IMR-90 (cell line): Measurements from ENCODE around the gene BTD. TPM values are rescaled to one million over a fixed set of nuclear protein-coding genes. Genes with fewer than 3 reads are reported as not detected.
A peak's percentile ranks its signal among the peaks of the same experiment; 100 is the strongest.

Experiments used
- ATAC-seq: fragments of 200-7000 bp; cut with Tn5 transposase; 2 replicates; pipeline ENCODE4 v1.9.1; 2020; ENCODE audit warnings: low read depth, mild to moderate bottlenecking, moderate library complexity
- BruUV-seq: library from RNA; stranded (reverse); fragments of 400-500 nt; replicated peaks from 2 replicates; lab custom pipeline; 2021; lab: Mats Ljungman, UMichigan
- CTCF ChIA-PET: fragments of 300-600 bp; formaldehyde crosslinking; extraction: SDS; loops from one replicate; lab custom pipeline; 2021; ENCODE audit warnings: antibody characterized with exemption; lab: Yijun Ruan, JAX
- POLR2A ChIA-PET: fragments of 300-600 bp; sonication (Branson Sonifier 250); formaldehyde crosslinking; loops from one replicate; lab custom pipeline; 2022; ENCODE audit warnings: antibody characterized with exemption; ENCODE audit not compliant: unreplicated experiment; lab: Charles Lee
- DNase-seq: peaks from one replicate; pipeline ENCODE4 v3.0.0; 2013
- H2AFZ ChIP-seq: replicated peaks from 2 replicates; pipeline ENCODE3; 2013; ENCODE audit warnings: low read length, mild to moderate bottlenecking; ENCODE audit not compliant: poor library complexity
- H2AK5ac ChIP-seq: 2 replicates; pipeline ENCODE4 v1.6.1; 2013; ENCODE audit warnings: low read depth, low read length, inconsistent platforms
- H2AK9ac ChIP-seq: replicated peaks from 2 replicates; pipeline ENCODE3; 2013; ENCODE audit warnings: mild to moderate bottlenecking, low read depth, low read length, moderate library complexity; ENCODE audit not compliant: poor library complexity
- H2BK120ac ChIP-seq: 2 replicates; pipeline ENCODE4 v1.6.1; 2013; ENCODE audit warnings: low read depth, low read length, inconsistent platforms
- H2BK15ac ChIP-seq: 3 replicates; pipeline ENCODE4 v1.6.1; 2013; ENCODE audit warnings: low read depth, low read length, inconsistent platforms
- H2BK20ac ChIP-seq: 2 replicates; pipeline ENCODE4 v1.6.1; 2013; ENCODE audit warnings: low read depth, mild to moderate bottlenecking, inconsistent platforms, low read length, moderate library complexity
- H2BK5ac ChIP-seq: 2 replicates; pipeline ENCODE4 v1.6.1; 2013; ENCODE audit warnings: mild to moderate bottlenecking, low read depth, low read length, inconsistent platforms; ENCODE audit not compliant: poor library complexity, severe bottlenecking
- H3K14ac ChIP-seq: replicated peaks from 2 replicates; pipeline ENCODE4 v1.6.1; 2013; ENCODE audit warnings: low read depth, low read length, inconsistent platforms
- H3K18ac ChIP-seq: 2 replicates; pipeline ENCODE4 v1.6.1; 2013; ENCODE audit warnings: low read depth, low read length, control low read depth
- H3K23ac ChIP-seq: 2 replicates; pipeline ENCODE4 v1.6.1; 2013; ENCODE audit warnings: low read depth, low read length, inconsistent platforms
- H3K27ac ChIP-seq: 2 replicates; pipeline ENCODE4 v1.5.1; 2013; ENCODE audit warnings: mild to moderate bottlenecking, control low read depth, low read length; ENCODE audit not compliant: insufficient read depth
- H3K27me3 ChIP-seq: 2 replicates; pipeline ENCODE4 v1.6.1; 2013; ENCODE audit warnings: low read length; ENCODE audit not compliant: control insufficient read depth, insufficient read depth
- H3K36me3 ChIP-seq: 2 replicates; pipeline ENCODE4 v1.6.1; 2013; ENCODE audit warnings: low read length, mixed read lengths; ENCODE audit not compliant: control insufficient read depth, insufficient read depth
- H3K4ac ChIP-seq: 2 replicates; pipeline ENCODE4 v1.6.1; 2013; ENCODE audit warnings: low read depth, low read length, inconsistent platforms
- H3K4me1 ChIP-seq: 2 replicates; pipeline ENCODE4 v1.6.1; 2013; ENCODE audit warnings: low read length, mixed read lengths; ENCODE audit not compliant: control insufficient read depth, insufficient read depth
- H3K4me2 ChIP-seq: 2 replicates; pipeline ENCODE4 v1.6.1; 2013; ENCODE audit warnings: low read depth, mild to moderate bottlenecking, control low read depth, low read length, moderate library complexity
- H3K4me3 ChIP-seq: 2 replicates; pipeline ENCODE4 v1.5.1; 2013; ENCODE audit warnings: low read depth, mild to moderate bottlenecking, control low read depth, low read length, moderate library complexity; ENCODE audit not compliant: insufficient read depth
- H3K56ac ChIP-seq: 2 replicates; pipeline ENCODE4 v1.6.1; 2013; ENCODE audit warnings: low read length, inconsistent platforms; ENCODE audit not compliant: insufficient read depth; ENCODE audit errors: extremely low read depth
- H3K79me1 ChIP-seq, 2 experiments: 2 replicates each; pipeline ENCODE4 v1.6.1; 2013; ENCODE audit warnings: low read length in 2 of 2, inconsistent platforms in 1 of 2, low read depth in 1 of 2
- H3K9ac ChIP-seq: 2 replicates; pipeline ENCODE4 v1.6.1; 2013; ENCODE audit warnings: low read depth, low read length, control low read depth
- H3K9me1 ChIP-seq: 2 replicates; pipeline ENCODE4 v1.6.1; 2013; ENCODE audit warnings: low read length, inconsistent platforms; ENCODE audit not compliant: insufficient read depth
- H3K9me3 ChIP-seq: 2 replicates; pipeline ENCODE4 v1.6.1; 2013; ENCODE audit warnings: low read length; ENCODE audit not compliant: control insufficient read depth, insufficient read depth
- H4K20me1 ChIP-seq: 2 replicates; pipeline ENCODE4 v1.6.1; 2013; ENCODE audit warnings: low read length, inconsistent platforms; ENCODE audit not compliant: insufficient read depth
- H4K5ac ChIP-seq: 2 replicates; pipeline ENCODE4 v1.6.1; 2013; ENCODE audit warnings: mild to moderate bottlenecking, low read depth, low read length, control low read depth
- H4K8ac ChIP-seq, 2 experiments: 2 replicates each; pipeline ENCODE4 v1.6.1; 2013; ENCODE audit warnings: low read depth in 2 of 2, low read length in 2 of 2, control low read depth in 1 of 2, inconsistent platforms in 1 of 2
- H4K91ac ChIP-seq: 2 replicates; pipeline ENCODE4 v1.6.1; 2013; ENCODE audit warnings: low read depth, low read length, inconsistent platforms; ENCODE audit not compliant: insufficient read depth
- BHLHE40 ChIP-seq: fragments of 150-350 bp; IDR thresholded peaks from 2 replicates; pipeline ENCODE4 v1.6.1; 2016; ENCODE audit warnings: mild to moderate bottlenecking, low read depth, low read length
- CEBPB ChIP-seq: IDR thresholded peaks from 2 replicates; pipeline ENCODE4 v1.6.1; 2012; ENCODE audit warnings: low read depth, low read length, improper control_type of control experiment
- ELK1 ChIP-seq: fragments of 150-350 bp; IDR thresholded peaks from 2 replicates; pipeline ENCODE4 v1.6.1; 2016; ENCODE audit warnings: low read depth, mild to moderate bottlenecking, low read length, moderate library complexity, borderline replicate concordance
- MAZ ChIP-seq: IDR thresholded peaks from 2 replicates; pipeline ENCODE4 v1.6.1; 2012; ENCODE audit warnings: low read depth, mild to moderate bottlenecking, low read length, improper control_type of control experiment, moderate library complexity, borderline replicate concordance
- MXI1 ChIP-seq: IDR thresholded peaks from 2 replicates; pipeline ENCODE4 v1.6.1; 2012; ENCODE audit warnings: low read depth, mild to moderate bottlenecking, low read length, moderate library complexity, borderline replicate concordance
- RCOR1 ChIP-seq: IDR thresholded peaks from 2 replicates; pipeline ENCODE4 v1.6.1; 2012; ENCODE audit warnings: mild to moderate bottlenecking, low read length, improper control_type of control experiment; ENCODE audit not compliant: insufficient replicate concordance
- RFX5 ChIP-seq: IDR thresholded peaks from 2 replicates; pipeline ENCODE4 v1.8.0; 2012; ENCODE audit warnings: low read depth, mild to moderate bottlenecking, low read length, moderate library complexity
- WGBS, 2 experiments: methylation state at CpG; one replicate each; pipeline versions ENCODE4 v1.1.5 to v1.1.7; 2013; ENCODE audit warnings: missing lambda C conversion rate in 2 of 2; ENCODE audit not compliant: insufficient read length in 1 of 2; ENCODE audit errors: extremely low coverage in 2 of 2; 5-methylcytosine and 5-hydroxymethylcytosine counted together
- dilution Hi-C: fragments of 300-500 bp; cut with HindIII; formaldehyde crosslinking; loops from one replicate; pipeline ENCODE4 v1.14.3; 2018; ENCODE audit warnings: low sequenced_read_pairs; ENCODE audit not compliant: unreplicated experiment
- in situ Hi-C: fragments of 300-500 bp; cut with MboI; formaldehyde crosslinking; loops from 3 replicates; pipeline ENCODE4 v1.14.3; 2019; ENCODE audit warnings: low sequenced_read_pairs, inconsistent platforms, mixed read lengths
- intact Hi-C: fragments of 100-400 bp; cut with micrococcal nuclease; formaldehyde crosslinking; loops from 2 replicates; pipeline ENCODE4 v1.10.0; 2022
- polyA plus RNA-seq, 3 experiments: library from polyadenylated mRNA; depleted of rRNA; stranded (reverse); fragments of >200 nt; gene quantifications; 2 replicates each; pipeline ENCODE4 v1.2.3, GENCODE V29; 2012; ENCODE audit warnings: low replicate concordance in 1 of 3
- total RNA-seq: library from RNA; depleted of rRNA; stranded (reverse); fragments of >200 nt; gene quantifications from 2 replicates; pipeline ENCODE4 v1.2.3, GENCODE V29; 2012

The BTD gene
- total and polyA plus RNA-seq, 2 of the 4 experiments (the other 2 are of a cell fraction), result 14.8 to 21.1 TPM

GRCh38 chr3:15654891-15655290 lies 53.3 kb downstream of the BTD start:
- Histone ChIP-seq H2BK120ac (0 out of 2 replicates have a peak overlapping the region, but pooled peaks have one; percentile 3), H3K9me3 (peaks cover 8% of the 10 kb centered on the region), H2AK5ac (no peak overlapping the region), H3K27ac (no peak overlapping the region), H3K4me1 (peaks cover 5% of the 10 kb centered on the region), H3K23ac (no peak overlapping the region), H3K9ac (no peak overlapping the region), H3K56ac (no peak overlapping the region), H3K27me3 (no peaks in the 10 kb centered on the region), H3K36me3 (no peaks in the 10 kb centered on the region), H4K5ac (no peak overlapping the region), H3K4ac (no peak overlapping the region), H3K9me1 (peaks cover 5% of the 10 kb centered on the region), H3K4me2 (no peak overlapping the region), H4K8ac (no peak overlapping the region), H3K79me1 (0 out of 4 replicates have a peak, but pooled peaks cover 0 to 5% of the 10 kb centered on the region in 2 experiments), H3K14ac (no peak overlapping the region), H2BK5ac (no peak overlapping the region), H4K20me1 (no peaks in the 10 kb centered on the region), H2BK15ac (no peak overlapping the region), H3K4me3 (no peak overlapping the region), H2BK20ac (no peak overlapping the region), H3K18ac (no peak overlapping the region), H2AK9ac (no peak overlapping the region), H4K91ac (no peak overlapping the region), H2AFZ (no peak overlapping the region)
- intact Hi-C loops (no loop called here), dilution Hi-C loops (no loop called here), in situ Hi-C loops (no loop called here)
- ChIA-PET POLR2A (no interaction called here), CTCF (no interaction called here)
- TF ChIP-seq CEBPB (no peak), MXI1 (no peak), BHLHE40 (no peak), RCOR1 (no peak), MAZ (no peak), ELK1 (no peak), RFX5 (no peak)
- DNase-seq (no peak), ATAC-seq (no peak)
- WGBS, 2 experiments, result 100% methylated on average over 1 of the region's 9 CpGs; no CpG with 5 or more reads in 1 of the 2 experiments
- no TSS peak for BruUV-seq
